ENCODE measurements around the gene TRIM64.
"Not testable (repeated sequence)": the region's sequence is repeated elsewhere in the genome, so short reads cannot be mapped to it uniquely, and the experiment has no call there.

TRIM64 gene

DNA sequence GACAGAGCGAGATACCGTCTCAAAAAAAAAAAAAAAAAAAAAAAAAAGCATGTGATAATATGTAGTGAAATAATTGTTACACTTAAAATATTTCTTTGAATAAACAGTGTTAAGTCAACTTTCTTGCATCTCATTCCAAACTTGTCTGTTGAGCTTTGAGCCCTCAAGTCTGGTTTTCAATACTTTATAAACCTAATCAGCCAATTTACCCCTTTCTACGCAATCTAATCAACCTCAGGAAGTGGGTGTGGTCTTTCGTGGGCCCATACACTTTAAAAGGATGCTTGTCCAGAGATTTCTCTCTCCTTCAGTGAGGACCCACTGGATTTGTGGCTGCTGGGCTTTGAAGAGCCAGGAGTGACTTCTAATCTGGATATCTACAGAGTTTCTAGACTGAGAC is at the start of gene TRIM64:
Gene TRIM64 (plus strand): TSS at position 301 of the 400 bp plus-strand sequence. CDS start 2,467 bp downstream, outside the sequence.
- in situ Hi-C loops (cut with HindIII; ENCODE audit: low sequenced_read_pairs), result not testable (repeated sequence)

DNA sequence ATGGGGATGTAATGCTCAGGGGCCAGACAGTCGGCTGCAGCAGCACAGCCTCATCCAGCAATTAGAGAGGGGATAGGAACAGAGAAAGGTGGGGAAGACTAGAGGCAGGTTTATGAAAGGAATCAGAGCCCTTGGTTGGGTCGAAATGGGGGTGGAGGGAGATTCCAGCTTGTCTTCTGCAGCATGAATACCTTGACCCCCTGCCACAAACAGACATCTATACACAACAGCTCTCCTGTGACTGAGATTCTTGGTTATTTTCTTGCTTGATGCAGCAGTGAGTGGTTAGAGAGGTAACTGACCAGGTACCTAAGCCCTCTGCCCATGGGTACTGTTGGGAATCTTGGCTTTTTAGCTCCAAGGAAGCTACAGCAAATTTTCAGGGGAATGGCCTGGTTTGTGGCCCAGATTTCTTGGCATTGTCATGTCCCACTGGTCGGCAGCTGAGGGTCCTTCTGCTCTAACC is 43.6 kb upstream of the TRIM64 start, which contains the start of gene TRIM49D1:
Gene TRIM49D1 (minus strand): TSS at position 51 of the 466 bp plus-strand sequence. CDS start 4,535 bp downstream, outside the sequence.
- in situ Hi-C loops (cut with HindIII; ENCODE audit: low sequenced_read_pairs), result no loop called here

GRCh38 chr11:89923764-89924163 is 42.1 kb upstream of the TRIM64 start, which contains the start of gene TRIM49D2:
Gene TRIM49D2, plus strand, starts transcription at chr11:89924064. Its CDS starts 2,698 bp downstream, at chr11:89926762.
- in situ Hi-C loops (cut with HindIII; ENCODE audit: low sequenced_read_pairs), result not testable (repeated sequence)

GRCh38 chr11:89960833-89961232 is 5.0 kb upstream of the TRIM64 start:
- in situ Hi-C loops (cut with HindIII; ENCODE audit: low sequenced_read_pairs), result not testable (repeated sequence)
